Thyroid gland (tissue), 4 donors: ENCODE data around the gene OR2AT4. TPM values are rescaled to one million over a fixed set of nuclear protein-coding genes. Genes with fewer than 3 reads are reported as not detected.
"Not testable (repeated sequence)": the region's sequence is repeated elsewhere in the genome, so short reads cannot be mapped to it uniquely, and the experiment has no call there.

ENCODE experiments used
- DNase-seq, 2 donors: peaks; one replicate each; pipeline ENCODE4 v3.0.0-alpha.2; 2019
- H3K27ac ChIP-seq, 3 donors: fragments of 200-600 bp; sonication (generic); 1 replicate in 2 of 3; 2 replicates in 1 of 3; pipeline ENCODE4 v1.5.1; 2016 to 2019; ENCODE audit warnings: mild to moderate bottlenecking in 1 of 3, moderate library complexity in 1 of 3
- H3K27me3 ChIP-seq: fragments of 200-600 bp; sonication (generic); one replicate; pipeline ENCODE4 v1.5.1; 2019
- H3K36me3 ChIP-seq, 2 donors: fragments of 200-600 bp; sonication (generic); one replicate each; pipeline ENCODE4 v1.5.1; 2016 to 2019
- H3K4me1 ChIP-seq, 2 donors: fragments of 200-600 bp; sonication (generic); one replicate each; pipeline ENCODE4 v1.5.1; 2017 to 2019
- H3K4me3 ChIP-seq, 3 donors: fragments of 200-600 bp; sonication (generic); replicated peaks in 1 of 3; 1 replicate in 2 of 3; 2 replicates in 1 of 3; pipeline ENCODE4 v1.5.1; 2016; ENCODE audit warnings: mild to moderate bottlenecking in 1 of 3
- H3K9me3 ChIP-seq: fragments of 200-600 bp; sonication (generic); one replicate; pipeline ENCODE4 v1.5.1; 2017
- POLR2A ChIP-seq, 2 donors: fragments of 450-650 bp; IDR thresholded peaks; one replicate each; pipeline ENCODE4 v1.6.1; 2017; ENCODE audit warnings: antibody characterized with exemption in 2 of 2, mild to moderate bottlenecking in 2 of 2, moderate library complexity in 1 of 2
- WGBS, 2 donors: methylation state at CpG; one replicate each; pipeline ENCODE4 v1.1.5; 2017; 5-methylcytosine and 5-hydroxymethylcytosine counted together
- intact Hi-C: fragments of 100-400 bp; cut with DNase I; formaldehyde crosslinking; loops from one replicate; pipeline ENCODE4 v1.15.1; 2023
- total RNA-seq, 4 donors: library from RNA; depleted of rRNA; stranded (reverse); fragments of >200 nt; gene quantifications; one replicate each; pipeline ENCODE4 v1.2.3, GENCODE V29; 2016
- TF ChIP-seq, protein P1 (sequence below), 6 experiments: fragments of 200-600 bp in 3 of 6; fragments of 450-650 bp in 3 of 6; sonication (generic) in 3 of 6; IDR thresholded peaks; one replicate each; pipeline ENCODE4 v1.5.1; 2016 to 2019; ENCODE audit warnings: antibody characterized with exemption in 6 of 6, mild to moderate bottlenecking in 2 of 6, inconsistent platforms in 1 of 6, moderate library complexity in 1 of 6

The OR2AT4 gene
- total RNA-seq, 4 donors from 2014 or later, result not detected

DNA sequence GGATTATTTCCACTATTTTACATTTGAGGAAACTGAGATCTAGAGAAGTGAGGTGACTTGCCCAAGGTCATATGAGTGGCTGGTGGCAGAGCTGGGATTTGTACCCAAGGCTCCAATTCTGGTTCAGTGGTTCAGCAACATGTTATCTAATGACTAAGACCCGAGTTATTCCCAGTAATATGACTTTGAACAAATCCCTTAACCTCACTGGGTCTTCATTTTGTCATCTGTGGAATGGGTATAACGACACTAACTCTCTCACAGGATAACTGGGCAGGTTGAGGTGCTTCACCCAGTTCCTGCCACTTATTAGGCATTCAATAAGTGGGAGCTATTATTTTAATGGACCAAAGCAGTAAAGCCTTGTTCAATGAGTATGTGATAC lies 489 bp upstream of the OR2AT4 start:
- H3K36me3 ChIP-seq, result no peaks in the 10 kb centered on the region
- intact Hi-C loops, result no loop called here
- DNase-seq, result no peak
- 56 to 68% methylated on average over 2 of the region's 2 CpGs for WGBS, 2 donors
- H3K4me1 ChIP-seq, result no peaks in the 10 kb centered on the region
- TF ChIP-seq, protein P1, sequence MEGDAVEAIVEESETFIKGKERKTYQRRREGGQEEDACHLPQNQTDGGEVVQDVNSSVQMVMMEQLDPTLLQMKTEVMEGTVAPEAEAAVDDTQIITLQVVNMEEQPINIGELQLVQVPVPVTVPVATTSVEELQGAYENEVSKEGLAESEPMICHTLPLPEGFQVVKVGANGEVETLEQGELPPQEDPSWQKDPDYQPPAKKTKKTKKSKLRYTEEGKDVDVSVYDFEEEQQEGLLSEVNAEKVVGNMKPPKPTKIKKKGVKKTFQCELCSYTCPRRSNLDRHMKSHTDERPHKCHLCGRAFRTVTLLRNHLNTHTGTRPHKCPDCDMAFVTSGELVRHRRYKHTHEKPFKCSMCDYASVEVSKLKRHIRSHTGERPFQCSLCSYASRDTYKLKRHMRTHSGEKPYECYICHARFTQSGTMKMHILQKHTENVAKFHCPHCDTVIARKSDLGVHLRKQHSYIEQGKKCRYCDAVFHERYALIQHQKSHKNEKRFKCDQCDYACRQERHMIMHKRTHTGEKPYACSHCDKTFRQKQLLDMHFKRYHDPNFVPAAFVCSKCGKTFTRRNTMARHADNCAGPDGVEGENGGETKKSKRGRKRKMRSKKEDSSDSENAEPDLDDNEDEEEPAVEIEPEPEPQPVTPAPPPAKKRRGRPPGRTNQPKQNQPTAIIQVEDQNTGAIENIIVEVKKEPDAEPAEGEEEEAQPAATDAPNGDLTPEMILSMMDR (IDR thresholded peaks at IDR 0.05), result no peak
- no peak for TF ChIP-seq POLR2A (IDR thresholded peaks at IDR 0.05)
- no peak overlapping the region for H3K4me3 ChIP-seq
- no peaks in the 10 kb centered on the region for H3K9me3 ChIP-seq
- no peaks in the 10 kb centered on the region for H3K27me3 ChIP-seq
- H3K27ac ChIP-seq, result no peak overlapping the region

DNA sequence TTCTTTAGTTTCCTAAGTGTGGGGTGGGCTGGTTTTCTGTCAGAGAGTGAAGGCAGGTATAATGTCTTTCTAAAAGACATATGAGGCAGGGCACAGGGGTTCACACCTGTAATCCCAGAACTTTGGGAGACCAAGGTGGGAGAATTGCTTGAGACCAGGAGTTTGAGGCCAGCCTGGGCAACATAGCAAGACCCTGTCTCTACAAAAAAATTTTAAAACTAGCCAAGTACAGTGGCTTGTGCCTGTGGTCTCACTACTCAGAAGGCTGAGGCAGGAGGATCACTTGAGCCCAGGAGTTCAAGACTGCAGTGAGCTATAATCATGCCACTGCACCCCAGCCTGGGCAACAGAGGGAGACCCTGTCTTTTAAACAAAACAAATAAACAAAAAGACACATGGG lies 2.3 kb downstream of the OR2AT4 start:
- H3K9me3 ChIP-seq, H3K27ac ChIP-seq, H3K4me1 ChIP-seq, intact Hi-C loops, H3K27me3 ChIP-seq, H3K4me3 ChIP-seq, DNase-seq, H3K36me3 ChIP-seq: not testable (repeated sequence)

DNA sequence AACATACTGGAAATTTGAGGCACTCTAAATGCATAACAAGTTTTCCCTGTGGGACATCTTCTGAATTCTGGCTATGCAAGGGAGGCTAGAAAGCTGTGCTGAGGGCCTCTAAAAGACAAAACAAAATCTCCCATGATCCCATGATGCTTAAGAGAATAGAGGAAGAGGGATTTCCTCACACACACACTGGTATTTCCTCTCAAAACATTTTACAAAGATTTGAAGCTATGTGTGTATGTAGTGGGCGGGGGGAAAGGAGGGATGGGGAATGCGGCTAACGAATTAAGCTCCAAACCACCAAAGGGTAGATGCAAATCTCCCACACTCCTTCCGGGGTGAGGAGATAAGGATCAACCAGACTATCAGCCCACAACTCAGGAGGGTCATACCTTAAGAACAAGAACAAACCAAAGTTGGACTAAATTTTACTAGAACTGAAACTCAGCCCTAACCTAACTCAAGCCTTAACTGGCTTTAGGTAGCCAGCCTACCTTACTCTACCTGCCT lies 6.0 kb downstream of the OR2AT4 start:
- TF ChIP-seq, protein P1 (IDR thresholded peaks at IDR 0.05), result no peak
- TF ChIP-seq POLR2A (IDR thresholded peaks at IDR 0.05), result no peak
- 78 to 81% methylated on average over 4 of the region's 4 CpGs for WGBS, 2 donors
- intact Hi-C loops, result no loop called here

DNA sequence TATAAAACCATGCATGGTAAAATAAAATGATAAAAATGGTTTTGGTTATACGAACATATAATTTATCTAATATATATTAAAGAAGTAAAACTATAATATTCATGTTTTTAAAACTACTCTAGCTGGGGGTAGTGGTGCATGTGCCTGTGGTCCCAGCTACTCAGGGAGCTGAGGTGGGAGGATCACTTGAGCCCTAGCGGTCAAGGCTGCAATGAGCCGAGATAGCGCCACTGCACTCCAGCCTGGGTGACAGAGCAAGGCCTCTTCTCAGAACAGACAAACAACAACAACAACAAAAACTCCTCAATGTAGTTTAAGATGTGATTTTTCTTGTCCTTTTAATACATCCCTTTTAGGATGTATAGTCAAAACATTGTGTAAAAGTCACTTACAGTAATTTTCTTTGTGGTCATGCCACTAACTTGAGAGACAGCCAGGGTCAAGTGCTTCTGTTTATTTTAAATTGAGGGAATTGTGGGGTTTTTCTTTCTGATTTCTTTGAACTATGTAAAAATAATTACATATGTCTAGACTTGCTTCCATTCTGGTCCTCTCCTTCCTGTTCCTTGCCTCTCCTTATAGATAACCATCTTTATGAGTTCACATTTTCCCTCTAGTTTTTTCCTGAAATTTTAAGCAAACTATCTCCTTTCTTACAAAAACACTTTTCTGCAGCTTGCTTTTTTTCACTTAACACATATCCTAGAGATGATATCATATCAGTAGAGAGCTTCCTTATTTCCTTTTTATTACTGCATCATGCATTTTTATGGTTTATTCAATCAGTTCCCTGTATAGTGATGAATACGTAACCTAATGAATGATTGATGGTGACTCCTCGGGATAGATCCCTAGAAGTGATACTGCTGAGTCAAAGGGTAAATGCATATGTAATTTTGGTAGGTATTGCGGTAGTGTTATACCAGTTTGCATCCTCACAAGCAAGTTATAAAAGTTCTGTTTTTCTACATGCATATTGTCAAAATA lies 9.1 kb downstream of the OR2AT4 start:
- Histone ChIP-seq H3K4me1 (no peaks in the 10 kb centered on the region), H3K9me3 (no peaks in the 10 kb centered on the region), H3K27ac (no peak overlapping the region), H3K4me3 (no peak overlapping the region), H3K36me3 (no peaks in the 10 kb centered on the region), H3K27me3 (no peaks in the 10 kb centered on the region)
- no peak for DNase-seq
- TF ChIP-seq, protein P1 (IDR thresholded peaks at IDR 0.05), result no peak
- TF ChIP-seq POLR2A (IDR thresholded peaks at IDR 0.05), result no peak
- intact Hi-C loops, result no loop called here
- 76 to 79% methylated on average over 7 of the region's 7 CpGs for WGBS, 2 donors

More for the DNA sequence above, 6.0 kb downstream of the OR2AT4 start:
- Histone ChIP-seq H3K27me3 (no peaks in the 10 kb centered on the region), H3K9me3 (no peaks in the 10 kb centered on the region), H3K4me3 (no peak overlapping the region), H3K4me1 (no peaks in the 10 kb centered on the region), H3K36me3 (no peaks in the 10 kb centered on the region), H3K27ac (no peak overlapping the region)
- no peak for DNase-seq

DNA sequence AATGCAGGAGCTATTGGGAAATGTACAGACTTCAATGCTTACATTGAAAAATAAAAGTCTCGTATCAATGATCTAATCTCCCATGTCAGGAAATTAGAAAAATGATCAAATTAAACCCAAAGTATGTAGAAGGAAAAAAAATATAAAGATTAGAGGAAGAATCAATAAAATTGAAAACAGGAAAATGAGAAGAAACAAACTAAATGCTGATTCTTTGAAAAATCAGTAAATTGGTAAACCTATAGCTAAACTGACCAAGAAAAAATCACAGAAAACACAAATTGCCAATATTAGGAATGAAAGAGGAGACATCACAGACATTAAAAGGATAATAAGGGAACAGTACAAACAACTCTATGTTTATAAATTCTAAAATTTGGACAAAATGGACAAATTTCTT lies 11.8 kb downstream of the OR2AT4 start:
- 85 to 92% methylated on average over 1 of the region's 1 CpG for WGBS, 2 donors
- intact Hi-C loops, result no loop called here
- Histone ChIP-seq H3K4me3 (no peak overlapping the region), H3K4me1 (no peaks in the 10 kb centered on the region), H3K36me3 (no peaks in the 10 kb centered on the region), H3K9me3 (no peaks in the 10 kb centered on the region), H3K27ac (no peak overlapping the region), H3K27me3 (no peaks in the 10 kb centered on the region)
- TF ChIP-seq POLR2A (IDR thresholded peaks at IDR 0.05), result no peak
- TF ChIP-seq, protein P1 (IDR thresholded peaks at IDR 0.05), result no peak
- no peak for DNase-seq
